ENCODE results near the gene ZC3H7A.

The ZC3H7A gene

GRCh38 chr16:11719171-11719570 is 77.9 kb downstream of the ZC3H7A start:
- no peak for TF ChIP-seq CTCF (IDR thresholded peaks at IDR 0.05)

- no peak for TF ChIP-seq CTCF (IDR thresholded peaks at IDR 0.05)
Measured at GRCh38 chr16:11717811-11718210, 79.2 kb downstream of the ZC3H7A start.

- no peak for TF ChIP-seq CTCF (IDR thresholded peaks at IDR 0.05)
Measured at GRCh38 chr16:11716336-11716735, 80.7 kb downstream of the ZC3H7A start.

GRCh38 chr16:11715246-11715947 is 81.7 kb downstream of the ZC3H7A start:
- no peak for TF ChIP-seq CTCF (IDR thresholded peaks at IDR 0.05)

GRCh38 chr16:11712122-11712521 is 84.9 kb downstream of the ZC3H7A start:
- no peak for TF ChIP-seq CTCF (IDR thresholded peaks at IDR 0.05)

GRCh38 chr16:11711662-11712061 is 85.4 kb downstream of the ZC3H7A start:
- no peak for TF ChIP-seq CTCF (IDR thresholded peaks at IDR 0.05)

- TF ChIP-seq CTCF (IDR thresholded peaks at IDR 0.05) = no peak
Measured at GRCh38 chr16:11708421-11708820, 88.6 kb downstream of the ZC3H7A start.
